Fibroblast of lung (primary cell): ENCODE results near the gene CLIP2.

Experiments used
- CTCF ChIP-seq, 2 donors: IDR thresholded peaks in 1 of 2; conservative IDR thresholded peaks in 1 of 2; 1 replicate in 1 of 2; 2 replicates in 1 of 2; pipeline ENCODE4 v1.5.1; 2011 to 2012; ENCODE audit warnings: low read length in 2 of 2, control low read depth in 1 of 2, inconsistent platforms in 1 of 2, low read depth in 1 of 2, mild to moderate bottlenecking in 1 of 2
- EZH2 ChIP-seq: IDR thresholded peaks from 2 replicates; pipeline ENCODE4 v1.5.1; 2012; ENCODE audit warnings: low read length, control low read depth, mild to moderate bottlenecking; ENCODE audit errors: missing control alignments

DNA sequence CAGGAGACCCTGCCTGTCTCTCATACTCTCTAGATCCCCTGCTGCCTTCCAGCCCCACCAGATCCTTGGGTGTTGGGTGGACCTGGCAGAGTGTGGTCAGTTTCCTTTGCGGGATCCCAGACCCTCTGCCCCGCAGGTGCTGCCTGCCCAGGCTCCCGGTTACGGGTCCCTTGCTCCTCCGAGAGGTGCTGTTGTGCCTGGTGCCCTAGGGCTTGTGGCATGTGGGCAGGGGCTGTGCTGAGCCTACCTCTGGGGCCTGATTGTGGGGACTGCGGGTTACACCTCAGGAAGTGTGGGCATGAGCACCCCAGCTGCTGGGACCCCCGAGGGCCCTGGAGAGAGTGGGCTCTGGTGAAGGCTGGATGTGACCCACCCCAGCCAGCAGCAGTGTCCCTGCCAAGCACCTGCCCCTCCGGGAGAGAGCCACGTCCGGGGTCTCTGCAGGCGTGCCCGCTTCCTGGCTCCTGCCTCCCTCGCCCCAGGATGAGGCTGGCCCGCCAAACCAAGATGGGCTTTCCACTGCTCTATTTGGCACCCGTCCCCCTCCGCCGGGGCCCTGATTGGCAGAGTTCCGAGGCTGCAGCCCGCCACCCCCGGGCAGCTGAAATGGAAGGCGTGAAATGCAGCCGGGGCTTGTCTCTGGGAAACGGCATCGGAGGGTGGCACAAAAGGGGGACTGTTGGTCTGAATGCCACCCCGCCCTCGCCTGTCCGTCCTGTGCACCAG is 17.0 kb downstream of the CLIP2 start:
- no peak for TF ChIP-seq CTCF (conservative IDR thresholded peaks at IDR 0.05 in 1 of 2, IDR thresholded peaks at IDR 0.05 in 1 of 2; ENCODE audit: low read depth in 1 of 2, low read length in 2 of 2)
- TF ChIP-seq EZH2, result no peak
